HCT116 (cell line): Measurements from ENCODE around the gene CD22. TPM values are rescaled to one million over a fixed set of nuclear protein-coding genes. Genes with fewer than 3 reads are reported as not detected.

Experiments used
- ATAC-seq: fragments of 200-7000 bp; cut with Tn5 transposase; 2 replicates; pipeline ENCODE4 v1.9.1; 2020; ENCODE audit warnings: mild to moderate bottlenecking, moderate library complexity
- BruUV-seq: library from RNA; stranded (reverse); fragments of 400-500 nt; replicated peaks from 2 replicates; lab custom pipeline; 2021; lab: Mats Ljungman, UMichigan
- CTCF ChIA-PET: fragments of 300-600 bp; sonication (Branson Sonifier 250); formaldehyde crosslinking; loops from one replicate; lab custom pipeline; 2021; ENCODE audit warnings: antibody characterized with exemption; lab: Charles Lee
- POLR2A ChIA-PET: fragments of 300-600, 350-600 bp; sonication (Branson Sonifier 250); formaldehyde crosslinking; loops from one replicate; lab custom pipeline; 2021; ENCODE audit warnings: antibody characterized with exemption; lab: Charles Lee
- RAD21 ChIA-PET, 2 experiments: fragments of 300-600 bp; sonication (Branson Sonifier 250); formaldehyde crosslinking; loops; one replicate each; lab custom pipeline; 2023; ENCODE audit warnings: low total read pairs in 2 of 2; ENCODE audit not compliant: uncharacterized antibody in 2 of 2, unreplicated experiment in 2 of 2, low non-redundant PET in 1 of 2; lab: Charles Lee
- DNase-seq: peaks from one replicate; pipeline ENCODE4 v3.0.0-alpha.2; 2010; ENCODE audit warnings: low read depth, low spot score
- H2AFZ ChIP-seq: fragments of 200-600 bp; shearing (Covaris generic), sonication (generic); 2 replicates; pipeline ENCODE4 v1.6.1; 2017; ENCODE audit warnings: low read depth, mixed run types, mixed read lengths, antibody characterized with exemption, low read length; ENCODE audit not compliant: poor library complexity, severe bottlenecking
- H3K27ac ChIP-seq: 2 replicates; pipeline ENCODE4 v1.5.1; 2012; ENCODE audit warnings: low read depth, low read length
- H3K27me3 ChIP-seq: fragments of 200-600 bp; sonication (generic); 2 replicates; pipeline ENCODE4 v1.6.1; 2016; ENCODE audit warnings: mixed run types, low read length, mixed read lengths; ENCODE audit not compliant: insufficient read depth
- H3K36me3 ChIP-seq, 2 experiments: fragments of 200-500 bp in 1 of 2; fragments of 200-600 bp in 1 of 2; sonication (Bioruptor generic) in 1 of 2; sonication (generic) in 1 of 2; 2 replicates each; pipeline versions ENCODE4 v1.5.1 to v1.6.1; 2014 to 2016; ENCODE audit warnings: low read length in 2 of 2, inconsistent platforms in 1 of 2, mixed read lengths in 1 of 2, mixed run types in 1 of 2; ENCODE audit not compliant: insufficient read depth in 2 of 2, control insufficient read depth in 1 of 2
- H3K4me1 ChIP-seq, 2 experiments: fragments of 200-600 bp in 1 of 2; sonication (generic) in 1 of 2; 2 replicates each; pipeline versions ENCODE4 v1.5.1 to v1.6.1; 2012 to 2017; ENCODE audit warnings: low read length in 2 of 2, inconsistent platforms in 1 of 2, mild to moderate bottlenecking in 1 of 2, mixed read lengths in 1 of 2, mixed run types in 1 of 2, moderate library complexity in 1 of 2; ENCODE audit not compliant: insufficient read depth in 2 of 2, control insufficient read depth in 1 of 2
- H3K4me2 ChIP-seq: fragments of 200-600 bp; sonication (generic); 2 replicates; pipeline ENCODE4 v1.6.1; 2017; ENCODE audit warnings: mixed run types, low read length, mixed read lengths
- H3K4me3 ChIP-seq, 2 experiments: fragments of 200-600 bp in 1 of 2; sonication (generic) in 1 of 2; replicated peaks in 1 of 2; 2 replicates each; pipeline ENCODE4 v1.5.1; 2011 to 2016; ENCODE audit warnings: low read length in 2 of 2, control low read depth in 1 of 2, low read depth in 1 of 2, mild to moderate bottlenecking in 1 of 2, mixed read lengths in 1 of 2, mixed run types in 1 of 2
- H3K79me2 ChIP-seq: fragments of 200-600 bp; sonication (generic); 2 replicates; pipeline ENCODE4 v1.6.1; 2017; ENCODE audit warnings: mild to moderate bottlenecking, mixed run types, low read length, moderate library complexity, mixed read lengths; ENCODE audit not compliant: insufficient read depth
- H3K9ac ChIP-seq: fragments of 200-600 bp; sonication (generic); 2 replicates; pipeline ENCODE4 v1.6.1; 2016; ENCODE audit warnings: low read length, mixed read lengths
- H3K9me2 ChIP-seq: fragments of 200-600 bp; sonication (generic), shearing (Covaris generic); 2 replicates; pipeline ENCODE4 v1.6.1; 2017; ENCODE audit warnings: mixed run types, mild to moderate bottlenecking, moderate library complexity; ENCODE audit not compliant: insufficient read depth
- H3K9me3 ChIP-seq, 2 experiments: fragments of 200-500 bp in 1 of 2; fragments of 200-600 bp in 1 of 2; sonication (Bioruptor generic) in 1 of 2; sonication (generic) in 1 of 2; 2 replicates each; pipeline ENCODE4 v1.6.1; 2014 to 2017; ENCODE audit warnings: low read length in 2 of 2, mixed read lengths in 2 of 2, inconsistent platforms in 1 of 2, low read depth in 1 of 2, mild to moderate bottlenecking in 1 of 2, mixed run types in 1 of 2, moderate library complexity in 1 of 2; ENCODE audit not compliant: control insufficient read depth in 1 of 2, insufficient read depth in 1 of 2
- H4K20me1 ChIP-seq: fragments of 200-600 bp; sonication (generic), shearing (Covaris generic); 2 replicates; pipeline ENCODE4 v1.6.1; 2017; ENCODE audit warnings: mixed run types, mild to moderate bottlenecking, moderate library complexity; ENCODE audit not compliant: insufficient read depth
- CBX3 ChIP-seq: IDR thresholded peaks from 2 replicates; pipeline ENCODE4 v1.6.1; 2012; ENCODE audit warnings: low read depth
- CEBPB ChIP-seq: IDR thresholded peaks from 2 replicates; pipeline ENCODE4 v1.6.1; 2012; ENCODE audit warnings: low read depth
- EGR1 ChIP-seq: IDR thresholded peaks from 2 replicates; pipeline ENCODE4 v1.6.1; 2012; ENCODE audit warnings: low read depth
- FOSL1 ChIP-seq: IDR thresholded peaks from 2 replicates; pipeline ENCODE4 v1.6.1; 2012; ENCODE audit warnings: low read depth
- POLR2AphosphoS5 ChIP-seq: IDR thresholded peaks from 2 replicates; pipeline ENCODE4 v1.6.1; 2011; ENCODE audit warnings: mild to moderate bottlenecking, low read depth, low read length, moderate library complexity
- RAD21 ChIP-seq: IDR thresholded peaks from 2 replicates; pipeline ENCODE4 v1.6.1; 2012; ENCODE audit warnings: low read depth, mild to moderate bottlenecking
- TCF7L2 ChIP-seq: IDR thresholded peaks from 2 replicates; pipeline ENCODE4 v1.7.0; 2011; ENCODE audit warnings: borderline replicate concordance, inconsistent platforms; ENCODE audit not compliant: insufficient read depth, insufficient read length; ENCODE audit errors: extremely low read depth
- ZNF274 ChIP-seq: fragments of 200-500 bp; sonication (Bioruptor generic); IDR thresholded peaks from 2 replicates; pipeline ENCODE4 v1.6.1; 2014; ENCODE audit warnings: mild to moderate bottlenecking, low read depth, low read length, inconsistent platforms
- intact Hi-C: fragments of 100-400 bp; cut with micrococcal nuclease; formaldehyde crosslinking; loops from 2 replicates; pipeline ENCODE4 v1.10.0; 2022
- total RNA-seq: library from RNA; stranded (reverse); gene quantifications from one replicate; pipeline ENCODE4 v1.2.1, GENCODE V29; 2021; ENCODE audit not compliant: unreplicated experiment
- TF ChIP-seq, protein P1 (sequence below): IDR thresholded peaks from 2 replicates; pipeline ENCODE4 v1.6.1; 2012; ENCODE audit warnings: low read depth
- TF ChIP-seq, protein P2 (sequence below), 3 experiments: fragments of 200-600 bp in 1 of 3; sonication (generic) in 1 of 3; IDR thresholded peaks in 2 of 3; conservative IDR thresholded peaks in 1 of 3; 2 replicates each; pipeline ENCODE4 v1.5.1; 2012 to 2017; ENCODE audit warnings: low read depth in 2 of 3, low read length in 2 of 3, antibody characterized with exemption in 1 of 3, borderline replicate concordance in 1 of 3, control low read depth in 1 of 3, mild to moderate bottlenecking in 1 of 3, mixed read lengths in 1 of 3, mixed run types in 1 of 3, moderate library complexity in 1 of 3; ENCODE audit not compliant: insufficient read depth in 1 of 3

Gene CD22
- total RNA-seq, 1 experiment from 2014 or later, result 7.0 TPM

DNA sequence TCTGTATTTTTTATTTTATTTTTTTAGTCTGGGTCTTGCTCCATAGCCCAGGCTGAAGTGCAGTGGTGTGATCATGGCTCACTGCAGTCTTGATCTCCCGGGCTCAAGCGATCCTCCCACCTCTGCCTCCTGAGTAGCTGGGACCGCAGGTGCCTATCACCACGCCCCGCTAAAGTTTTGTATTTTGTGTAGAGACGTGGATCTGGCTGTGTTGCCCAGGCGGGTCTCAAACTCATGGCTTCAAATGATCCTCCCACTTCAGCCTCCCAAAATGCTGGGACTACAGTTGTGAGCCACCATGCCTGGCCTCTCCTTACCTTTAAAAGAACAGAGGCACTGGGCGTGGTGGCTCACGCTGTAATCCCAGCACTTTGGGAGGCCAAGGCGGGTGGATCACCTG lies 41.3 kb upstream of the CD22 start:
- Histone ChIP-seq H2AFZ (no peak overlapping the region), H4K20me1 (no peaks in the 10 kb centered on the region), H3K4me3 (no peak overlapping the region), H3K9me2 (no peaks in the 10 kb centered on the region), H3K4me1 (peaks cover 0 to 13% of the 10 kb centered on the region in 2 experiments; a peak in 1 of 4 replicates), H3K36me3 (no peaks in the 10 kb centered on the region), H3K9ac (no peak overlapping the region), H3K4me2 (no peak overlapping the region), H3K27ac (no peak overlapping the region), H3K79me2 (no peaks in the 10 kb centered on the region), H3K9me3 (no peaks in the 10 kb centered on the region), H3K27me3 (no peaks in the 10 kb centered on the region)
- DNase-seq, result no peak
- no TSS peak for BruUV-seq
- no peak for ATAC-seq
- TF ChIP-seq CBX3 (no peak), EGR1 (no peak), RAD21 (no peak), CEBPB (no peak)
- CTCF ChIA-PET, result no interaction called here
- intact Hi-C loops, result no loop called here
- RAD21 ChIA-PET, result no interaction called here
- POLR2A ChIA-PET, result interaction anchor here (1.5 kb wide), 1 partner anchor 32 kb away, joined by 3 read pairs; no protein-coding TSS in a partner anchor

DNA sequence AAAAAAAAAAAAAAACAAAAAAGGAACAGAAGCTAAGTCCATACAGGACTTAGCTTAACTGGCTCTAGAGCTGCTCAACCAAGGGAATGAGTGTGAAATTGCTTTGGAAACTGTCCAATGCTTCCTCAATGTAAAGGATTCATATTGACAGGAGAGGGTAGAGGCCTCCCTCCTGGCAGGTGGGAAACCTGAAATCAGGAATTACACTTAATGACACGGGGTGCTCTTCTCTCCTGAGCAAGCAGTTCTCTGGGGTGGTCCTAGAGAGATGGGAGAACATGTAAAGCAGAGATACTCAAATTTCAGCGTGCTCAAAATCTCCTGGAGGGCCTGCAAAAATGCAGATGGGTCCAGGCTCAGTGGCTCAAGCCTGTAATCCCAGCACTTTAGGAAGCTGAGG lies 40.7 kb upstream of the CD22 start:
- CTCF ChIA-PET, result no interaction called here

More for the DNA sequence above, 40.7 kb upstream of the CD22 start:
- intact Hi-C loops, result no loop called here
- no peaks in the 10 kb centered on the region for H3K27me3 ChIP-seq
- TF ChIP-seq TCF7L2 (no peak), FOSL1 (no peak), ZNF274 (no peak), POLR2AphosphoS5 (no peak)
- TF ChIP-seq, protein P1, sequence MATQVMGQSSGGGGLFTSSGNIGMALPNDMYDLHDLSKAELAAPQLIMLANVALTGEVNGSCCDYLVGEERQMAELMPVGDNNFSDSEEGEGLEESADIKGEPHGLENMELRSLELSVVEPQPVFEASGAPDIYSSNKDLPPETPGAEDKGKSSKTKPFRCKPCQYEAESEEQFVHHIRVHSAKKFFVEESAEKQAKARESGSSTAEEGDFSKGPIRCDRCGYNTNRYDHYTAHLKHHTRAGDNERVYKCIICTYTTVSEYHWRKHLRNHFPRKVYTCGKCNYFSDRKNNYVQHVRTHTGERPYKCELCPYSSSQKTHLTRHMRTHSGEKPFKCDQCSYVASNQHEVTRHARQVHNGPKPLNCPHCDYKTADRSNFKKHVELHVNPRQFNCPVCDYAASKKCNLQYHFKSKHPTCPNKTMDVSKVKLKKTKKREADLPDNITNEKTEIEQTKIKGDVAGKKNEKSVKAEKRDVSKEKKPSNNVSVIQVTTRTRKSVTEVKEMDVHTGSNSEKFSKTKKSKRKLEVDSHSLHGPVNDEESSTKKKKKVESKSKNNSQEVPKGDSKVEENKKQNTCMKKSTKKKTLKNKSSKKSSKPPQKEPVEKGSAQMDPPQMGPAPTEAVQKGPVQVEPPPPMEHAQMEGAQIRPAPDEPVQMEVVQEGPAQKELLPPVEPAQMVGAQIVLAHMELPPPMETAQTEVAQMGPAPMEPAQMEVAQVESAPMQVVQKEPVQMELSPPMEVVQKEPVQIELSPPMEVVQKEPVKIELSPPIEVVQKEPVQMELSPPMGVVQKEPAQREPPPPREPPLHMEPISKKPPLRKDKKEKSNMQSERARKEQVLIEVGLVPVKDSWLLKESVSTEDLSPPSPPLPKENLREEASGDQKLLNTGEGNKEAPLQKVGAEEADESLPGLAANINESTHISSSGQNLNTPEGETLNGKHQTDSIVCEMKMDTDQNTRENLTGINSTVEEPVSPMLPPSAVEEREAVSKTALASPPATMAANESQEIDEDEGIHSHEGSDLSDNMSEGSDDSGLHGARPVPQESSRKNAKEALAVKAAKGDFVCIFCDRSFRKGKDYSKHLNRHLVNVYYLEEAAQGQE, result no peak
- TF ChIP-seq, protein P2, sequence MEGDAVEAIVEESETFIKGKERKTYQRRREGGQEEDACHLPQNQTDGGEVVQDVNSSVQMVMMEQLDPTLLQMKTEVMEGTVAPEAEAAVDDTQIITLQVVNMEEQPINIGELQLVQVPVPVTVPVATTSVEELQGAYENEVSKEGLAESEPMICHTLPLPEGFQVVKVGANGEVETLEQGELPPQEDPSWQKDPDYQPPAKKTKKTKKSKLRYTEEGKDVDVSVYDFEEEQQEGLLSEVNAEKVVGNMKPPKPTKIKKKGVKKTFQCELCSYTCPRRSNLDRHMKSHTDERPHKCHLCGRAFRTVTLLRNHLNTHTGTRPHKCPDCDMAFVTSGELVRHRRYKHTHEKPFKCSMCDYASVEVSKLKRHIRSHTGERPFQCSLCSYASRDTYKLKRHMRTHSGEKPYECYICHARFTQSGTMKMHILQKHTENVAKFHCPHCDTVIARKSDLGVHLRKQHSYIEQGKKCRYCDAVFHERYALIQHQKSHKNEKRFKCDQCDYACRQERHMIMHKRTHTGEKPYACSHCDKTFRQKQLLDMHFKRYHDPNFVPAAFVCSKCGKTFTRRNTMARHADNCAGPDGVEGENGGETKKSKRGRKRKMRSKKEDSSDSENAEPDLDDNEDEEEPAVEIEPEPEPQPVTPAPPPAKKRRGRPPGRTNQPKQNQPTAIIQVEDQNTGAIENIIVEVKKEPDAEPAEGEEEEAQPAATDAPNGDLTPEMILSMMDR (IDR thresholded peaks at IDR 0.05 in 2 of 3, conservative IDR thresholded peaks at IDR 0.05 in 1 of 3; ENCODE audit: borderline replicate concordance in 1 of 3, insufficient read depth in 1 of 3, low read depth in 2 of 3, low read length in 2 of 3), result no peak
- TF ChIP-seq, all 23 proteins: peak for 0
- peaks cover 0 to 13% of the 10 kb centered on the region in 2 experiments; a peak in 1 of 4 replicates for H3K4me1 ChIP-seq
- no peaks in the 10 kb centered on the region for H3K9me2 ChIP-seq
- ChIA-PET RAD21 (no interaction called here), POLR2A (interaction anchor here (1.5 kb wide), 1 partner anchor 31 kb away, joined by 3 read pairs; no protein-coding TSS in a partner anchor)
- BruUV-seq, result no TSS peak
- H3K9ac ChIP-seq, result no peak overlapping the region
- no peak overlapping the region for H2AFZ ChIP-seq
- no peak overlapping the region for H3K27ac ChIP-seq
- ATAC-seq (no peak), DNase-seq (no peak)
- no peaks in the 10 kb centered on the region for H4K20me1 ChIP-seq
- H3K9me3 ChIP-seq, result no peaks in the 10 kb centered on the region
- no peaks in the 10 kb centered on the region for H3K36me3 ChIP-seq
- H3K4me2 ChIP-seq, result no peak overlapping the region
- no peak overlapping the region for H3K4me3 ChIP-seq
- no peaks in the 10 kb centered on the region for H3K79me2 ChIP-seq
